DOHH2 (cell line): Measurements from ENCODE around the gene SIPA1.

Source experiments
- H3F3A ChIP-seq: fragments of 200-600 bp; sonication (generic), shearing (Covaris generic); 2 replicates; pipeline ENCODE4 v1.6.0; 2016; ENCODE audit warnings: antibody characterized with exemption, mild to moderate bottlenecking; ENCODE audit not compliant: control insufficient read depth, insufficient read depth
- H3K27ac ChIP-seq: fragments of 200-600 bp; sonication (generic); 2 replicates; pipeline ENCODE4 v1.5.1; 2014; ENCODE audit warnings: low read depth, mild to moderate bottlenecking, low read length, moderate library complexity
- H3K27me3 ChIP-seq: fragments of 200-600 bp; sonication (generic); 2 replicates; pipeline ENCODE4 v1.6.1; 2014; ENCODE audit warnings: mild to moderate bottlenecking, low read length, mixed read lengths; ENCODE audit not compliant: control insufficient read depth
- H3K36me3 ChIP-seq: fragments of 200-600 bp; sonication (generic); 2 replicates; pipeline ENCODE4 v1.6.1; 2014; ENCODE audit warnings: mild to moderate bottlenecking, low read length, moderate library complexity, mixed read lengths; ENCODE audit not compliant: control insufficient read depth
- H3K4me1 ChIP-seq: fragments of 200-600 bp; sonication (generic); 2 replicates; pipeline ENCODE4 v1.6.1; 2014; ENCODE audit warnings: mild to moderate bottlenecking, low read length, mixed read lengths; ENCODE audit not compliant: control insufficient read depth
- H3K4me2 ChIP-seq: fragments of 200-600 bp; sonication (generic); 2 replicates; pipeline ENCODE4 v1.6.0; 2014; ENCODE audit warnings: mild to moderate bottlenecking, low read length, moderate library complexity
- H3K4me3 ChIP-seq: fragments of 200-600 bp; sonication (generic); 2 replicates; pipeline ENCODE4 v1.5.1; 2014; ENCODE audit warnings: mild to moderate bottlenecking, low read length, mixed read lengths
- H3K79me2 ChIP-seq: fragments of 200-600 bp; sonication (generic); 2 replicates; pipeline ENCODE4 v1.6.1; 2014; ENCODE audit warnings: mild to moderate bottlenecking, low read length, mixed read lengths; ENCODE audit not compliant: control insufficient read depth
- H3K9me2 ChIP-seq: fragments of 200-600 bp; sonication (generic); replicated peaks from 2 replicates; pipeline ENCODE4 v1.6.1; 2014; ENCODE audit warnings: mild to moderate bottlenecking, low read length, mixed read lengths; ENCODE audit not compliant: control insufficient read depth
- H3K9me3 ChIP-seq: fragments of 200-600 bp; sonication (generic); 2 replicates; pipeline ENCODE4 v1.6.1; 2014; ENCODE audit warnings: antibody characterized with exemption, low read length, mixed read lengths; ENCODE audit not compliant: control insufficient read depth, insufficient read depth
- H4K20me1 ChIP-seq: fragments of 200-600 bp; sonication (generic); 2 replicates; pipeline ENCODE4 v1.6.0; 2014; ENCODE audit warnings: low read depth, mild to moderate bottlenecking, antibody characterized with exemption, low read length, moderate library complexity; ENCODE audit not compliant: control insufficient read depth, insufficient read depth
- EZH2phosphoT487 ChIP-seq: fragments of 200-600 bp; sonication (generic); IDR thresholded peaks from 2 replicates; pipeline ENCODE4 v1.6.1; 2017; ENCODE audit warnings: borderline replicate concordance, mild to moderate bottlenecking, antibody characterized with exemption, low read length, moderate library complexity, mixed read lengths
- TF ChIP-seq, protein P1 (sequence below): fragments of 200-600 bp; sonication (generic); IDR thresholded peaks from one replicate; pipeline ENCODE4 v1.5.1; 2014; ENCODE audit warnings: antibody characterized with exemption, mild to moderate bottlenecking, low read depth, low read length; ENCODE audit not compliant: poor library complexity, severe bottlenecking

Gene SIPA1

DNA sequence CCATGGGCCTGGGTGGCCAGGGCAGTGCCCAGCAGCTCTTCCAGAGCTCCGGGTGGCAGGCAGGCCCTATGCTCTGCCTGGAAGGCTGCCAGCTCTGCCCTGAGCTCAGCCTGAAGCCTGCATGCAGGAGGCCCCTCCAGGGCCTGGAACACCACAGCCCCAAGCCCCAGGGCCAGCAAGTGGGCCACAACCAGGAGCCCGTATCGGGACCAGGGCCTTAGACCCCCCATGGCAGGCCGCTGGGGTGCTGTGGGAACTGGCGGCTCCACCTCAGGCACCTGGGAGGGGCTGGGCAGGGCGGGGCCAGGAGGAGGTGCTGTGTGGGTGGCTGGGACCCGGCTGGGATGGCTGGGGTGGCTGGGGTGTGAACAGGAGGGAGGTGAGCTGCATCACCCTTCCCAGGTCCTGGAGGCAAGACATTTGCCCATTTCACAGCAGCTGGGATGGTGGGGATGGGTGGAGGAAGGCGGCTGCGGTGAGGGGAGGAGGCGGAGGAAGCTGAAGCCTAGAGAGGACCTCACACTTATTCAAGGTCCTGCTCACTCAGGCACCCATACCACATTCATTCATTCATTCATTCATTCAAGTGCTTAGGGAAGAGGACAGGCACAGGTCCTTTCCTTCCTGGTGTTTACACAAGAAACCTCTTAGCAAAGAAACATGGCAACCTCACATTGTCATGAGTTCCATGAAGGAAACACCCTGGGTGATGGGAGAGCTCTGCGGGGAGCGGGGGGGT, 42.2 kb upstream of the SIPA1 start, which contains the start of gene KCNK7:
Gene KCNK7, minus strand, starts transcription at position 258 of the 739 bp plus-strand sequence. Its CDS starts 28 bp downstream, at position 230.
- H3K4me3 ChIP-seq: no peak within 1 kb of the TSS
- no peaks in the 10 kb centered on the region for H3F3A ChIP-seq
- no peaks in the 10 kb centered on the region for H3K9me3 ChIP-seq
- no peak within 1 kb of the TSS for H3K27ac ChIP-seq
- no peaks in the 10 kb centered on the region for H3K9me2 ChIP-seq
- no peaks in the 10 kb centered on the region for H4K20me1 ChIP-seq
- no peaks in the 10 kb centered on the region for H3K4me1 ChIP-seq
- no peaks in the 10 kb centered on the region for H3K27me3 ChIP-seq
- H3K4me2 ChIP-seq: no peak within 1 kb of the TSS
- no peak for TF ChIP-seq EZH2phosphoT487
- TF ChIP-seq, protein P1, sequence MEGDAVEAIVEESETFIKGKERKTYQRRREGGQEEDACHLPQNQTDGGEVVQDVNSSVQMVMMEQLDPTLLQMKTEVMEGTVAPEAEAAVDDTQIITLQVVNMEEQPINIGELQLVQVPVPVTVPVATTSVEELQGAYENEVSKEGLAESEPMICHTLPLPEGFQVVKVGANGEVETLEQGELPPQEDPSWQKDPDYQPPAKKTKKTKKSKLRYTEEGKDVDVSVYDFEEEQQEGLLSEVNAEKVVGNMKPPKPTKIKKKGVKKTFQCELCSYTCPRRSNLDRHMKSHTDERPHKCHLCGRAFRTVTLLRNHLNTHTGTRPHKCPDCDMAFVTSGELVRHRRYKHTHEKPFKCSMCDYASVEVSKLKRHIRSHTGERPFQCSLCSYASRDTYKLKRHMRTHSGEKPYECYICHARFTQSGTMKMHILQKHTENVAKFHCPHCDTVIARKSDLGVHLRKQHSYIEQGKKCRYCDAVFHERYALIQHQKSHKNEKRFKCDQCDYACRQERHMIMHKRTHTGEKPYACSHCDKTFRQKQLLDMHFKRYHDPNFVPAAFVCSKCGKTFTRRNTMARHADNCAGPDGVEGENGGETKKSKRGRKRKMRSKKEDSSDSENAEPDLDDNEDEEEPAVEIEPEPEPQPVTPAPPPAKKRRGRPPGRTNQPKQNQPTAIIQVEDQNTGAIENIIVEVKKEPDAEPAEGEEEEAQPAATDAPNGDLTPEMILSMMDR: no peak
- no peaks in the 10 kb centered on the region for H3K79me2 ChIP-seq
- H3K36me3 ChIP-seq: peaks cover 8% of the 10 kb centered on the region; the same call in 1 of the 2 replicates

GRCh38 chr11:65596520-65596919, 41.4 kb upstream of the SIPA1 start:
- H4K20me1 ChIP-seq: no peaks in the 10 kb centered on the region
- TF ChIP-seq, protein P1: no peak
- TF ChIP-seq EZH2phosphoT487: no peak
- H3K9me2 ChIP-seq: no peaks in the 10 kb centered on the region
- H3F3A ChIP-seq: no peaks in the 10 kb centered on the region
- no peaks in the 10 kb centered on the region for H3K79me2 ChIP-seq
- H3K27me3 ChIP-seq: no peaks in the 10 kb centered on the region
- no peaks in the 10 kb centered on the region for H3K9me3 ChIP-seq
- no peak overlapping the region for H3K27ac ChIP-seq
- peaks cover 8% of the 10 kb centered on the region; the same call in 1 of the 2 replicates for H3K36me3 ChIP-seq
- H3K4me1 ChIP-seq: no peaks in the 10 kb centered on the region
- H3K4me2 ChIP-seq: no peak overlapping the region
- no peak overlapping the region for H3K4me3 ChIP-seq

- no peak overlapping the region for H3K4me2 ChIP-seq
- H3K27me3 ChIP-seq: no peaks in the 10 kb centered on the region
- no peaks in the 10 kb centered on the region for H3K9me3 ChIP-seq
- H3K79me2 ChIP-seq: no peaks in the 10 kb centered on the region
- peaks cover 8% of the 10 kb centered on the region; the same call in 1 of the 2 replicates for H3K36me3 ChIP-seq
- no peak overlapping the region for H3K27ac ChIP-seq
- no peak overlapping the region for H3K4me3 ChIP-seq
- no peaks in the 10 kb centered on the region for H4K20me1 ChIP-seq
- H3K9me2 ChIP-seq: no peaks in the 10 kb centered on the region
- H3K4me1 ChIP-seq: peaks cover 6% of the 10 kb centered on the region
- H3F3A ChIP-seq: no peaks in the 10 kb centered on the region
- no peak for TF ChIP-seq EZH2phosphoT487
- TF ChIP-seq, protein P1: no peak
These were observed 39.6 kb upstream of the SIPA1 start for GRCh38 chr11:65598258-65598699.
